ENCODE data around the gene MAST4. TPM values are rescaled to one million over a fixed set of nuclear protein-coding genes. Genes with fewer than 3 reads are reported as not detected.
"Not testable (repeated sequence)": the region's sequence is repeated elsewhere in the genome, so short reads cannot be mapped to it uniquely, and the experiment has no call there.

MAST4 gene
- total RNA-seq, 1 donor from 2014 or later: 13.9 TPM

DNA sequence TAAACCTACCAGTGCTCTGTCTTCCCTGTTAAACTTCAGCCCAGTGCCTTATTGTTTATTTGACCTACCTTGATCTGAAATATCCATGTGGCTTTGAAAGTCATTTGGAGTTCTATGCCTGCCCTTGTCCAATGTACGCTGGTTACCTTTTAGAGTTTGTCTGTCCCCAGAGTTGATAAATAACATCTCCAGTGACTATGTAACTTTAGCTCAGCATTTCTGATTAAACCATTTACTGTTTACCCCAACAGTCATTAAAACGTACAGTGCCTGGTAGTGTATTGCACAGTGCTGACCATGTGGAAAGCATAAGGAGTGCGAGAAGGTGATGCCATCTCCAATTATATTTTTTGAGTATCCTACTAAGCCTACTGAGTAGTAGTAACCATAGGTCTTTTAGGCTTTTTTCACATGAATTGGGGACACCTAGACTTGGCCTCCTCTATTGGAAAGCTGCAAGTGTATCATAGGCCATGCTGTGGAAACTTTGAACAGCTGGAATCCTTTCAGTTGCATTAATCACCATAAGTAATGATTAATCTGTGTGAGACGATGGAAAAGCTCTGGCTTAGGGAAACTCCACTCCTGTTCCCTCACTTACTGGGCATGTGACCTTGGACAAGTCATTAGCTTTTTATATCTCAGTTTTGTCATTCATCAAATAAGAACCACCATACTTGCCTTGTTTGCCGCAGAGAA is 93.5 kb downstream of the MAST4 start:
- FAIRE-seq (no peak), DNase-seq (ENCODE audit: low spot score in 2 of 2) (no peak)

DNA sequence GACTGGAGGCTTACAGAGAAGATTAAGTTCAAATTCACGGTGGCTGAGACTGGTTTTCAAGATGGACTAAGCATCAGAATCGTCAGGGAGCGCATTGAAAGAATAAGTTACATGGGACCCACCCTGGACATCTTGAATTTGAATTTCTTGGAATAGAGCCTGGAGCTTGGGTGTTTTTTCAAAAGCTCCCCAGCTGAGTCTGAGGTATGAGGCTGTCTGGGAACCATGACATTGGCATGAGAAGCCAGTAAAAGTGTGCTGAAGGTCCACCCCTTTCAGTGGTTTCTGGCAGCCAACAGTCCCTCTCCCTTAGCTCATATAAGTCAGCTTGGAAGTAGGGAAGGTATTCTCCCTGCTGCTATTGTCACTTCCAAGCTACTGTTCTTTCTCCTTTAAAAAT is 97.8 kb downstream of the MAST4 start:
- no peak for FAIRE-seq

GRCh38 chr5:66695840-66696239 is 99.6 kb downstream of the MAST4 start:
- not testable (repeated sequence) for FAIRE-seq; DNase-seq (ENCODE audit: low spot score in 2 of 2)

More for the DNA sequence above, 97.8 kb downstream of the MAST4 start:
- DNase-seq (ENCODE audit: low spot score in 2 of 2): no peak

DNA sequence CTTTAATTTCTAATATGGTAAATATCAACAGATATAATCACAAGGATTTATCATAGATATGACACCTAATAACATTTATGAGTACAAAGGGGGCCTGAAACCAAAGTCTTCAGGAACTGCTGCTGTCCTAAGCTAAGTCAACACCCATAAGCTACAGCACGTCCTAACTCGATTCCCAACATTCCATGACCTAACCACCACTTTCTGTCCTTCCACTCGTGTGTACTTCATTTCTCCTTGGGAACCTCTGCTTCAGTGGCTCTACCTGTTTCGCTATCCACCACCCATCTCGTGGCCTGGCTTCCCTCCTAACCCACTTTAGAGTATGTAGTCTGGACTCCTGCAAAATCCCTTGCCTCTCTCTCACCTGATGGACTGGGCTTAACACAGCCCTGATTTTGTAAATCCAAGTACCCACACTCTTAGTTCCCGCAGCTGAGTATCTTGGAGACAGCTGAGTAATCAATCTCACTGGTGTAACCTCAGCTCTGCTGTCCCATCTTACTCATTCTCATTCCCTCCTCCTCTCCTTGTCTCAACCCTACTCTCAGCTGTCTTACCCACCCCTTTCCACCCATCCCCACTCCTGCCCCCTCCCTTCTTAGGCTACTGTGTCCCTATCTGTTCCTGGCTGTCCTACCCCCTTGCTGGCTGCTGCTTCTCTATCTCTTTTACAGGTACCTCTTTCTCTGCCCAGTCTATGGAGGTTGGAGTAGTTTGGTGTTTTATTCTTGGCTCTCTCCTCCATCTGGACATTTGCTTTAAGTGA is 101.8 kb downstream of the MAST4 start:
- DNase-seq (ENCODE audit: low spot score in 2 of 2) (no peak), FAIRE-seq (no peak)

DNA sequence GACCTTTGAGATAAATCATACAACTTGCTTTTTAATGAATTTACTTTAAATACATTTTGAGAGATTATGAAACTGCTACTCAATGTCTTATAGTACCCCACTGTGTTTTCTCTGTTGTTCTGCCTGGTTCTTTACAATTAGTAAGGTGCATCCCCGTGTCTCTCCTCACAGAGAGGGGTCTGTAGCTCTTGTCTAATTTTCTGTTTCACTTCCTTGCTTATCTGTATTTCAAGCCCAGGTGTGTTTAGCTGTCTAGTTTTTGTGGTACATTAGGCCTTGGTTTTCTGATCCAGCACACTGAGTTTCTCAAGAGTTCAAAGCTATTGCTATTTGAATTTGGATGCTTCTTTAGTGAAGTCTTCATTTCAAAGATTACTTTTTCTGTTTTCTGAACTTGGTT is 105.1 kb downstream of the MAST4 start:
- DNase-seq (ENCODE audit: low spot score in 2 of 2) (no peak), FAIRE-seq (no peak)

DNA sequence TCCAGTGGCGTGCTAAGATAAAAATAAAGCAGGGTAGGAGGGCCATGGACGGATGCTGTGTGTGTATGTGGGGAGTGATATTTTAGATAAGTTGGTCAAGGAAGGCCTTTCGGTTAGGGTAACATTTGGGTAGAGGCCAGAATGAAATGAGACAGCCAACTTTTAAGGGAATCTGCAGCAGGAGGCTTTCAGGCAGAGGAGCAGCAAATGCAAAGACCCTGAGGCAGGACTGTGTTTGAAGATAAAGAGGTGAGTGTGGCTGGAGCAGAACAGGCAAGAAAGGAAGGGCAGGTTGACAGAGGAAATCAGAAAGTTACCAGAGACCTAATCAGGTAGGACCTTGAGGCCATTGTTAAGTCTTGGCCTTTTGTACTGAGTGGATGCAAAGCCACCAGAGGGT is 106.2 kb downstream of the MAST4 start:
- DNase-seq (ENCODE audit: low spot score in 2 of 2) (no peak), FAIRE-seq (no peak)

GRCh38 chr5:66704790-66705425 is 108.7 kb downstream of the MAST4 start:
- no peak for DNase-seq (ENCODE audit: low spot score in 2 of 2)
- no peak for FAIRE-seq

DNA sequence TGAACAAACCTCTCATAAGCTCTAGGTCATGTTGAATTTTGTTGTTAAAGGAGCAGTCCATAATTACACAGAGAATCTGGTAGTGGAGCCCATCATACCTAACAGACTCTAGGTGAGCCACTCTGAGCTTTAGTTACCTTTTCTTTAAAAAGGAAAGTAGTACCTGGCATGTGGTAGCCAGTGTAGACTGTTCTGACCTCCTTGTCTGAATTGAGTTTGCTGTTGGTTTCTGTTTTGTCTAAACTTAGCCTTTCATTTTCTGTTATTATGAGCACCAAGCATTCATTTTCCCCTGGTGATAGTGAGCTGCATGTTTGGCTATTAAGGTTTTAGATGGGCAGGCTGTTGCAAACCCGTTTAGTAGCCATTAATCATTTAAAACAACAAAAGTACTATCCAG is 112.2 kb downstream of the MAST4 start:
- FAIRE-seq (no peak), DNase-seq (ENCODE audit: low spot score in 2 of 2) (no peak)

- FAIRE-seq: no peak
- no peak for DNase-seq (ENCODE audit: low spot score in 2 of 2)
These were observed 114.4 kb downstream of the MAST4 start for GRCh38 chr5:66710557-66711088.

GRCh38 chr5:66713998-66714397 is 117.8 kb downstream of the MAST4 start:
- FAIRE-seq (no peak), DNase-seq (ENCODE audit: low spot score in 2 of 2) (no peak)

GRCh38 chr5:66717455-66718373 is 121.5 kb downstream of the MAST4 start:
- FAIRE-seq (no peak), DNase-seq (ENCODE audit: low spot score in 2 of 2) (no peak)

GRCh38 chr5:66718374-66719002 is 122.3 kb downstream of the MAST4 start:
- no peak for FAIRE-seq

DNA sequence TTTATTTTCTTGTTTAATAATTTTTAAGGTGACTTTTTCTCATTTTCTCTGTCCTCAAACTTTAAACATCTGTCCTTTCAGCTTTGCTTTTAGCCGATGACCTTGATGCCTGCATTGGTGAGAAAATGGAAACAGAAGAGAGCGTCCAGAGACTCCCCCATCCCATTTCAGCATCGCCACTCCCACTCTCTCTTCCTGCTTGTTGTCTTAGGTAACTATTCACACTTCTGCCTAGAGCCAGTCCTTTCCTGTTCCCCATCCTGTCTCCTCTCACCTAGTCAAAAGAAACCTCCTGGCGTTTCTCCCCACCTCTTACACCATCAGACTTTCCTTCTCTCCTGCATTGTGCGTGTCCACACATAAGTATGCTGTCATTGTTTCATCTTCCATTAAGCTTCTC is 124.6 kb downstream of the MAST4 start:
- DNase-seq (ENCODE audit: low spot score in 2 of 2): no peak
- no peak for FAIRE-seq

More at GRCh38 chr5:66718374-66719002, 122.3 kb downstream of the MAST4 start:
- no peak for DNase-seq (ENCODE audit: low spot score in 2 of 2)

DNA sequence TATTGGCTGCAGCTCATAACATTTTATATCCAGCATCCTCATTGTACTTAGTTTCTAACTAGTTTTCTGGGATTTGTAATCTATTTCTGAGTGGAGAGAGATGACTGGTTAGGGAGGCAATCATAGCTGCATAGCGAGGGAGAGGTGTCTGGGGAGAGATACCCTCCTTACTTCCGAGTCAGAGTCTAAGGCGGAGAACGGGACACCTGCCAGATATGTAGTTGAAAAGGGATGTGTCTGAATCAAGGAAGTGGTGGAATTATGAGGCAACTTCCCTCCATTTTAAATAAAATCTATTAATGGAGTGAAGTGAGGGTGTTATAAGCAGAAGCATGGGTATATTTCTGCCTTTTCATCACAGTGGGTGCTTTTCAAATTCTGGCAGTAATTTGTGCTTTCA is 126.5 kb downstream of the MAST4 start:
- FAIRE-seq (no peak), DNase-seq (ENCODE audit: low spot score in 2 of 2) (no peak)

- FAIRE-seq: no peak
- DNase-seq (ENCODE audit: low spot score in 2 of 2): no peak
These were observed 128.4 kb downstream of the MAST4 start for GRCh38 chr5:66724349-66725139.

- DNase-seq (ENCODE audit: low spot score in 2 of 2) (no peak), FAIRE-seq (no peak)
These were observed 131.4 kb downstream of the MAST4 start for GRCh38 chr5:66727630-66728029.

DNA sequence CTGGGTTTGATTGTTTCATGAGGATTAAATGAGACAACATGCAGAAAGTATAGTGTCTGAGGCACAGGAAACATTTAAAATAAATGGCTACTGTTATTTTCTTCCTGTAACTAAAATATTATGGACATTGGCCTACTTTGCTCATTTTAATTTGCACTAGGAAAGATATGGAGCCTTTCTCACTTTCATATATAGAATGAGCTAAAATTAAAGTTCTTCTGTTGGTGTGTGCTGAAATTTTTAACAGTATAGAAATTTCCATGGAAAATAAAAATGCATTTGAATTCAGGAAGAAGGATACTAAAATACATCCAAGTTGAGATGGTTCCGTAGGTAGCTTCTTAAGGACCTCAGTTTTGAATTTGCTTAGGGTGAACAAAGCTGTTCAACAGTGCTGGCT is 131.9 kb downstream of the MAST4 start:
- DNase-seq (ENCODE audit: low spot score in 2 of 2): no peak
- FAIRE-seq: no peak

- DNase-seq (ENCODE audit: low spot score in 2 of 2) (no peak), FAIRE-seq (no peak)
These were observed 140.9 kb downstream of the MAST4 start for GRCh38 chr5:66737096-66737495.

GRCh38 chr5:66738136-66738535 is 141.9 kb downstream of the MAST4 start:
- DNase-seq (ENCODE audit: low spot score in 2 of 2) (no peak), FAIRE-seq (no peak)

Measured in frontal cortex (tissue), 4 donors.